LoVo (cell line): ENCODE measurements around the gene DPY19L2.
"Not testable (repeated sequence)": the region's sequence is repeated elsewhere in the genome, so short reads cannot be mapped to it uniquely, and the experiment has no call there.

Source experiments
- DNase-seq: peaks from one replicate; pipeline ENCODE4 v3.0.0-alpha.2; 2016; ENCODE audit warnings: low spot score

Gene DPY19L2

DNA sequence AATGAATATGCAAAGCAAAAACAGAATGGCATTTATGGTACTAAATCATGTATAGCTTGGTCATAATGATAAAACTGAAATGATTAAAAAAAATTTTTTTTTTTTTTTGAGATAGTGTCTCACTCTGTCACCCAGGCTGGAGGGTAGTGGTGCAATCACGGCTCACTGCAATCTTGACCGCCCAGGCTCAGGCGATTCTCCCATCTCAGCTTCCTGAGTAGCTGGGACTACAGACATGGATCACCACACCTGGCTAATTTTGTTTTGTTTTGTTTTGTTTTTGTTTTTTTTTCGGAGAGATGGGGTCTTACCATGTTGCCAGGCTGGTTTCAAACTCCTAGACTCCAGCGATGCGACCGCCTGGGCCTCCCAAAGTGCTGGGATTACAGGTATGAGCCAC is 138.7 kb downstream of the DPY19L2 start:
- DNase-seq, result not testable (repeated sequence)

GRCh38 chr12:63525831-63526230 is 142.5 kb downstream of the DPY19L2 start:
- DNase-seq, result no peak

DNA sequence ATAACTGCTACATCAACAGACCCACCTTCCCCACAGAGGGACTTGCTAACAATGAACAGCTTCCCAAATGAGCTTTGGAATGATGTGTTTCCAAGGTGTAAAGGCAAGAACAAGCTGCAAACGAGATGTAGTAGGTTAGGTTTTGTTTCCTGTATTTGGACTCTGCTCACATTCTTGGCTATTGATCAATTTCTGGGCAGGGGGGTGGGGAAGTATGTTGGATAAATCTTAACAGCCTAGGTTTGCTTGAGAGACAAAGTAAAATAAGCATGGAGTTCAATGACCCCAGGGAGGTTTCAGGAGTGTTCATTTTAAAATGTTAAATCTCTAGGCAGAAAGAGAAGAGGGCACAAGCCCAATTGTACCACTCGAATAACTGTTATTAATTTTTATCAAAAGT is 146.6 kb downstream of the DPY19L2 start:
- no peak for DNase-seq
